ENCODE results near the gene ANKS3. TPM values are rescaled to one million over a fixed set of nuclear protein-coding genes. Genes with fewer than 3 reads are reported as not detected.

ANKS3 gene
- total RNA-seq, 4 donors from 2014 or later = 29.3 to 58.8 (median 51.8) TPM

GRCh38 chr16:4699046-4699556 lies 35.0 kb downstream of the ANKS3 start:
- H3K9me3 ChIP-seq = no peaks in the 10 kb centered on the region
- TF ChIP-seq, protein P1, sequence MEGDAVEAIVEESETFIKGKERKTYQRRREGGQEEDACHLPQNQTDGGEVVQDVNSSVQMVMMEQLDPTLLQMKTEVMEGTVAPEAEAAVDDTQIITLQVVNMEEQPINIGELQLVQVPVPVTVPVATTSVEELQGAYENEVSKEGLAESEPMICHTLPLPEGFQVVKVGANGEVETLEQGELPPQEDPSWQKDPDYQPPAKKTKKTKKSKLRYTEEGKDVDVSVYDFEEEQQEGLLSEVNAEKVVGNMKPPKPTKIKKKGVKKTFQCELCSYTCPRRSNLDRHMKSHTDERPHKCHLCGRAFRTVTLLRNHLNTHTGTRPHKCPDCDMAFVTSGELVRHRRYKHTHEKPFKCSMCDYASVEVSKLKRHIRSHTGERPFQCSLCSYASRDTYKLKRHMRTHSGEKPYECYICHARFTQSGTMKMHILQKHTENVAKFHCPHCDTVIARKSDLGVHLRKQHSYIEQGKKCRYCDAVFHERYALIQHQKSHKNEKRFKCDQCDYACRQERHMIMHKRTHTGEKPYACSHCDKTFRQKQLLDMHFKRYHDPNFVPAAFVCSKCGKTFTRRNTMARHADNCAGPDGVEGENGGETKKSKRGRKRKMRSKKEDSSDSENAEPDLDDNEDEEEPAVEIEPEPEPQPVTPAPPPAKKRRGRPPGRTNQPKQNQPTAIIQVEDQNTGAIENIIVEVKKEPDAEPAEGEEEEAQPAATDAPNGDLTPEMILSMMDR (IDR thresholded peaks at IDR 0.05) = no peak
- TF ChIP-seq EP300 (IDR thresholded peaks at IDR 0.05) (no peak), POLR2A (IDR thresholded peaks at IDR 0.05) (no peak)
- no peak overlapping the region for H3K4me3 ChIP-seq
- WGBS, 2 donors = 85 to 91% methylated on average over 7 to 10 of the region's 19 CpGs
- H3K27me3 ChIP-seq = no peaks in the 10 kb centered on the region
- no peak for DNase-seq (ENCODE audit: low spot score in 2 of 2)
- peaks cover 0 to 35% (median 6%) of the 10 kb centered on the region in 4 donors for H3K4me1 ChIP-seq
- peaks cover 2 to 94% (median 20%) of the 10 kb centered on the region in 3 donors for H3K36me3 ChIP-seq
- H3K27ac ChIP-seq = no peak overlapping the region

GRCh38 chr16:4698321-4699045 lies 35.6 kb downstream of the ANKS3 start:
- WGBS, 2 donors = 88 to 95% methylated on average over 25 to 32 of the region's 36 CpGs
- no peak for DNase-seq (ENCODE audit: low spot score in 2 of 2)
- TF ChIP-seq, protein P1 (IDR thresholded peaks at IDR 0.05) = no peak
- TF ChIP-seq EP300 (IDR thresholded peaks at IDR 0.05) (no peak), POLR2A (IDR thresholded peaks at IDR 0.05) (no peak)
- Histone ChIP-seq H3K27me3 (no peaks in the 10 kb centered on the region), H3K4me3 (no peak overlapping the region), H3K36me3 (peaks cover 2 to 87% (median 20%) of the 10 kb centered on the region in 3 donors), H3K27ac (no peak overlapping the region), H3K4me1 (peaks cover 0 to 35% (median 7%) of the 10 kb centered on the region in 4 donors), H3K9me3 (no peaks in the 10 kb centered on the region)

- H3K9me3 ChIP-seq = no peaks in the 10 kb centered on the region
- peak overlapping the region in 1 of 4 donors; percentile 31 for H3K27ac ChIP-seq
- H3K4me1 ChIP-seq = peaks cover 0 to 39% (median 9%) of the 10 kb centered on the region in 4 donors
- no peak for DNase-seq (ENCODE audit: low spot score in 2 of 2)
- no peak for TF ChIP-seq EP300 (IDR thresholded peaks at IDR 0.05)
- TF ChIP-seq, protein P1 (IDR thresholded peaks at IDR 0.05) = no peak
- TF ChIP-seq POLR2A (IDR thresholded peaks at IDR 0.05) = no peak
- WGBS, 2 donors = 56 to 91% methylated on average over 4 to 8 of the region's 9 CpGs
- no peaks in the 10 kb centered on the region for H3K27me3 ChIP-seq
- no peak overlapping the region for H3K4me3 ChIP-seq
- peaks cover 2 to 82% (median 20%) of the 10 kb centered on the region in 3 donors for H3K36me3 ChIP-seq
Measured at GRCh38 chr16:4697848-4698291, 36.2 kb downstream of the ANKS3 start.

DNA sequence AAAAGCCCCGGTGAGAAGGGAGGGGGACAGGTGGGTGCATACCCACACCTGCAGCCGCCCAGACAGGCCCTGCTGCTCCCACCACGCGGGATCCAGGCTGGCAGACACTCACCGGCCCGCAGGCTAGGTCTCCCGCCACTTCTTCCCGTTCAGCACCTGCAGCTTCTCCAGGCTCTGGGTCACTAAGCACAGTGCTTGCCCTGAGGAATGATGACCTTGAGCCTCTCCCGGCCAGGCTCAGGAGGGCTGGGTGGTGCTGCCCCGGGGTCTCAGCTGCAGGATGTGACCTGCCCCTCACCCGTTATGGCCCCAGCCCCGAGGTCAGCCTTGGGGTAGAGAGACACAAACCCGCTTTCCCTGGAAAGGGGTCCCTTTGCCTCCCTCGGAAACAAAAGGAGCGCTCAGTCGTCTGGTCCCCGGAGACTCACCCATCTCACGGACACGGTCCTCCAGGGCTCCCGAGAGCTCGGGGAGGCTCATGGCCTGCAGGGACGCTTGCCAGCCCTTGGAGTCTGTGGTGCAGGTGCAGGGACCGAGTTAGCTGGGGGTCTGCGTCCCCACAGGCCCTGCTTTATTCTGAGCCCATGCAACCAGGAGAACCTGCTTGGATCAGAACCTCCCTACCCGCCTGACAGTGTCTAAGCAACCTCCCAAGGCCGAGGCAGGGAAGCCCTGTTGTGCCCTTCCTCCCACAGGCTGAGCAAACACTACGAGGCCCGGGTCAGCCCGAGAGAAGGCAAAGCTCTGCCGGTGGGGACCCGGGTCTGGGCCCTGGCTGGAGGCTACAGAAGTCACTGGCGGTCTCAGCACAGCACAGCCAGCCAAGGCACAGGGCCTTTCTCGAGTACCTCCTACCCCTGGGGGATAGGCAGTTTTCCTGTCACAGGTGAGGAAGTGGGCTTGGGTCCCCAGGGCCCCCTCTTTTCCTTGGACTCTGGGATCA lies 36.9 kb downstream of the ANKS3 start:
- Histone ChIP-seq H3K36me3 (peaks cover 2 to 75% (median 20%) of the 10 kb centered on the region in 3 donors), H3K27ac (peak overlapping the region in 2 of 4 donors; percentile 0 to 31), H3K4me1 (peaks cover 0 to 46% (median 13%) of the 10 kb centered on the region in 4 donors), H3K27me3 (no peaks in the 10 kb centered on the region), H3K4me3 (no peak overlapping the region), H3K9me3 (no peaks in the 10 kb centered on the region)
- DNase-seq (ENCODE audit: low spot score in 2 of 2) = no peak
- WGBS, 2 donors = 73 to 74% methylated on average over 20 to 27 of the region's 33 CpGs
- no peak for TF ChIP-seq POLR2A (IDR thresholded peaks at IDR 0.05)
- TF ChIP-seq, protein P1 (IDR thresholded peaks at IDR 0.05) = no peak
